SK-N-MC (cell line): ENCODE measurements around the gene SLC1A3.

Experiments
- DNase-seq: peaks from one replicate; pipeline ENCODE4 v3.0.0-alpha.2; 2011; ENCODE audit warnings: low read depth, low spot score
- H3K27ac ChIP-seq: fragments of 200-600 bp; sonication (generic); 2 replicates; pipeline ENCODE4 v1.5.1; 2016; ENCODE audit warnings: mixed run types
- H3K36me3 ChIP-seq: fragments of 200-600 bp; sonication (generic); 2 replicates; pipeline ENCODE4 v1.6.1; 2017; ENCODE audit warnings: antibody characterized with exemption, low read length, mixed read lengths; ENCODE audit not compliant: insufficient read depth
- H3K4me3 ChIP-seq: fragments of 200-600 bp; sonication (generic); 2 replicates; pipeline ENCODE4 v1.5.1; 2016
- H3K9ac ChIP-seq: fragments of 200-600 bp; sonication (generic); 2 replicates; pipeline ENCODE4 v1.8.0; 2017; ENCODE audit warnings: mixed run types, mixed read lengths; ENCODE audit not compliant: insufficient read length
- H3K9me3 ChIP-seq: fragments of 200-600 bp; sonication (generic); 2 replicates; pipeline ENCODE4 v1.6.1; 2017; ENCODE audit warnings: low read depth, mild to moderate bottlenecking, antibody characterized with exemption, low read length, moderate library complexity, mixed read lengths
- EZH2 ChIP-seq: fragments of 200-600 bp; sonication (generic); IDR thresholded peaks from one replicate; pipeline ENCODE4 v1.6.1; 2017; ENCODE audit warnings: antibody characterized with exemption
- FOXP2 ChIP-seq: optimal IDR thresholded peaks from 2 replicates; pipeline ENCODE3; 2011; ENCODE audit warnings: mild to moderate bottlenecking, moderate library complexity; ENCODE audit not compliant: insufficient read depth; ENCODE audit errors: extremely low read length, control extremely low read depth
- POLR2AphosphoS5 ChIP-seq: IDR thresholded peaks from 2 replicates; pipeline ENCODE4 v1.6.1; 2012; ENCODE audit warnings: mild to moderate bottlenecking, low read depth, low read length, borderline replicate concordance

The SLC1A3 gene

DNA sequence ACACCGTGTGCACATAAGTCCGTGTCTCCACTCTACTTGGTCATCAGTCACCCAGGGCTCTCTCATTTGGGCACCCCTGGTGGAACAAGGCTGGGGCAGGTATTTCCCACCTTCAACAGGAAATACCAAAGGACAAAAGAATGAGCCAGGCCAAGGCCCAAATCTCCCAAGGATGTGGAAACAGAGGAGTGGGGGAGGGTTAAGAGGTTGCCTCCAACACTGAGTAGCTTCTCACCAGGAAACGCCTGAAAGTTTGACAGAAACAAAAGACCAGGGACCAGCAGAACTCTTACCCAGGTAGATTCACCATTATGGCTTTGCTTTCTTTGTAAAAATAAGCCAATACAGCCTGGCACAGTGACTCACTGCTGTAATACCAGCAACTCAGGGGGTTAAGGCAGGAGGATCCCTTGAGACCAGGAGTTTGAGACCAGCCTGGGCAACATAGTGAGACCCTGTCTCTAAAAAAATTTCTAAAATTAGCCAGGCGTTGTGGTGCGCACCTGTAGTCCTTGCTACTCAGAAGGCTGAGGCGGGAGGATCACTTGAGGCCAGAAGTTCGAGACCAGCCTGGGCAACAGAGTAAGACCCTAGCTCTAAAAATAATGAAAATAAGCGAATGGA is 12.7 kb downstream of the SLC1A3 start:
- no peak for DNase-seq
- Histone ChIP-seq H3K9ac (no peak overlapping the region), H3K9me3 (no peaks in the 10 kb centered on the region), H3K27ac (no peak overlapping the region), H3K4me3 (no peak overlapping the region), H3K36me3 (no peaks in the 10 kb centered on the region)
- no peak for TF ChIP-seq FOXP2
- TF ChIP-seq EZH2, result no peak
- TF ChIP-seq POLR2AphosphoS5, result no peak

DNA sequence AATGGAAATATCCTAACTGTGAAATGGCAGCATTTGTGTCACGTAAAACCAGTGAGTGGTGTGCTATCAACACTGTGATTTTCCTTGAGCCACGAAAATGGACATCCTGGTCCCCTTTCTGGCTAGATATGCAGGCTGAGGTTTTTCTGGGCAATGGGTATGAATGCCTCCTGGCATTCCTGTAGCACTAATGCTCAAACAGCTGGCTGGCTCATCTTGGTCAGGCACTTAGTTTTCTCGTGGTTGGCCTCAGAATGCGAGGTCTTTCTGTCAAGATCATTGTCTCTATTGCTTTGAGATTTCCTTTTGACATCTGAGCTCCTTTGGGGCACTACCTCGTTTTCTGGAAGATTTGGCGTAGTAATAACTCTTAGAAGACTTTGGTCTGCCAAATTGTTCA is 15.6 kb downstream of the SLC1A3 start:
- TF ChIP-seq EZH2 (no peak), FOXP2 (no peak), POLR2AphosphoS5 (no peak)
- Histone ChIP-seq H3K27ac (no peak overlapping the region), H3K9me3 (no peaks in the 10 kb centered on the region), H3K4me3 (no peak overlapping the region), H3K36me3 (no peaks in the 10 kb centered on the region), H3K9ac (no peak overlapping the region)
- DNase-seq, result no peak

DNA sequence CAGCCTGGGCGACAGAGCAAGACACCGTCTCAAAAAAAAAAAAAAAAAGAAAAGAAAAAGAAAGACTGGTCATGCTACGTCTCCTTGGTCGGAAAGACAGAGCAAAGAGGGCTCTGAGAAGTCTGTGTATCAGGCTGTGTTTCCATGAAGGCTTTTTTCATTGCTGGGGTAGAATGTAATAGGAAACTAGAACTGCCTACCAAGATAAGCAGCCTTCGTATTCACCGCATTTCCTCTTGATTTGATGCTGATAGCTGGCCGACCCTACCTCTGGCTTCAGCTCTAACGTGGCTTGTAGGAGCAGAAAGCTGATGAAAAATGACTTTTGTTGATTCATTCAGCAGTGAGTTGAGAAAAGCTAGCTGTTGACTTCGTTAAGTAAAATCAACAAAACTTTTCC is 17.4 kb downstream of the SLC1A3 start:
- no peak overlapping the region for H3K4me3 ChIP-seq
- TF ChIP-seq FOXP2, result no peak
- TF ChIP-seq POLR2AphosphoS5, result no peak
- TF ChIP-seq EZH2, result no peak
- DNase-seq, result no peak
- no peak overlapping the region for H3K27ac ChIP-seq
- no peaks in the 10 kb centered on the region for H3K9me3 ChIP-seq
- H3K9ac ChIP-seq, result no peak overlapping the region
- H3K36me3 ChIP-seq, result no peaks in the 10 kb centered on the region

DNA sequence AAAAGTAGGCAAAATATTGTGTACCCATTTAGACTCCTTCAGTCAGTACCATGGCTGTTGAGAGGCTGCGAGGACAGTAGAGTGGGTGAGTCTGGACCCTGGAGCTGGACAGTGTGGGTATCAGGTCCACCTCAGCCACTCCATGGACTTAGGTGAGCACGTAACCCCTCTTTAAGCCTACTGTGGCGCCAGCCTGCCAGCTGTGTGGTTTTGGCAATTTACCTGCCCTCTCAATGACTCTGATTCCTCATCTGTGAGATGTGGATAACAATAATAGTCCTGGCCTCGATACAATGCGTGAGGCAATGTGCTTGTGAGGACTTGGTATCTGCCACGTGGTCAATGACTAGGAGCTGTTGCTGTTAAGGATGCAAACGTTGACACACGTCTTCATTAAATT is 17.9 kb downstream of the SLC1A3 start:
- no peak overlapping the region for H3K4me3 ChIP-seq
- no peak for TF ChIP-seq FOXP2
- TF ChIP-seq EZH2, result no peak
- no peak for TF ChIP-seq POLR2AphosphoS5
- H3K9ac ChIP-seq, result no peak overlapping the region
- H3K9me3 ChIP-seq, result no peaks in the 10 kb centered on the region
- H3K27ac ChIP-seq, result no peak overlapping the region
- no peaks in the 10 kb centered on the region for H3K36me3 ChIP-seq
- DNase-seq, result no peak

DNA sequence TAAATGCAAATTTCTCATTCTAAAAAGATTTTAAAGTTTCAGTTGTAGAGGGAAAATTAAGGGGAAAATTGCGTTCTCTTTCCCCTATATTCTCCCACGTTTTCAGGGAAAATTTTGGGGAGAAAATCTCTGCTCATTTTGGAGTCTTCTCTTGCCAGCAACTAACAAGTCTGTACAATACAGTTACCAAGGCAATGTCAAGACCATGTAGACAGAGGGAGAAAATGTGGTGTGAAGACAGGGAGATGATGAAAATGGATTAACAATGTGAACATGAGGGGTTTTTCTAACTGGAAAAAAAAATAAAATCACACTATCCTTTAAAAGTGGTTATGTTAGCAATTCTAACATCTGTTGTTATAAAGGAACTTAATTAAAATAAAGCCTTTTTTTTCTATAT is 22.3 kb downstream of the SLC1A3 start:
- no peak for TF ChIP-seq POLR2AphosphoS5
- no peak for TF ChIP-seq EZH2
- no peak for TF ChIP-seq FOXP2
- Histone ChIP-seq H3K9ac (no peak overlapping the region), H3K27ac (no peak overlapping the region), H3K36me3 (peaks cover 15% of the 10 kb centered on the region), H3K4me3 (no peak overlapping the region), H3K9me3 (no peaks in the 10 kb centered on the region)
- no peak for DNase-seq

DNA sequence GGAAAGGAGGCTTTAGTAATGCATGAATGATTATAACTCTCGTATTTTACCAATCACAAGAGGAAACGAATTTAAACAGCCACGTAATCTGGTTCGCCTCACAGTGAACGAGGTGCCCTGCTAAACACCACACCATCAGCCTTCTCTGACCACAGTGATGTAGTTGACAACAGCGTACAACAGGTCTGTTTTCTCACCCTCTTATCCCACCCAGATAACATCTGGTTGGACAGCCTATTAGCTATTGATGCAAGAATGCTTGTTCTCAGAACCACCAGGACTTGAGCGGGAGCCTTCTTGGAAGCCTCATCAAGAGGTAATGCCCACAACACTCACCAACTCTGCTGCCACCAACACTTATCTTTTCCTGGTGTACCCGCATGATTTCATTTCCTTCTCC is 23.3 kb downstream of the SLC1A3 start:
- no peak overlapping the region for H3K27ac ChIP-seq
- TF ChIP-seq FOXP2, result no peak
- no peak for TF ChIP-seq EZH2
- no peak for TF ChIP-seq POLR2AphosphoS5

DNA sequence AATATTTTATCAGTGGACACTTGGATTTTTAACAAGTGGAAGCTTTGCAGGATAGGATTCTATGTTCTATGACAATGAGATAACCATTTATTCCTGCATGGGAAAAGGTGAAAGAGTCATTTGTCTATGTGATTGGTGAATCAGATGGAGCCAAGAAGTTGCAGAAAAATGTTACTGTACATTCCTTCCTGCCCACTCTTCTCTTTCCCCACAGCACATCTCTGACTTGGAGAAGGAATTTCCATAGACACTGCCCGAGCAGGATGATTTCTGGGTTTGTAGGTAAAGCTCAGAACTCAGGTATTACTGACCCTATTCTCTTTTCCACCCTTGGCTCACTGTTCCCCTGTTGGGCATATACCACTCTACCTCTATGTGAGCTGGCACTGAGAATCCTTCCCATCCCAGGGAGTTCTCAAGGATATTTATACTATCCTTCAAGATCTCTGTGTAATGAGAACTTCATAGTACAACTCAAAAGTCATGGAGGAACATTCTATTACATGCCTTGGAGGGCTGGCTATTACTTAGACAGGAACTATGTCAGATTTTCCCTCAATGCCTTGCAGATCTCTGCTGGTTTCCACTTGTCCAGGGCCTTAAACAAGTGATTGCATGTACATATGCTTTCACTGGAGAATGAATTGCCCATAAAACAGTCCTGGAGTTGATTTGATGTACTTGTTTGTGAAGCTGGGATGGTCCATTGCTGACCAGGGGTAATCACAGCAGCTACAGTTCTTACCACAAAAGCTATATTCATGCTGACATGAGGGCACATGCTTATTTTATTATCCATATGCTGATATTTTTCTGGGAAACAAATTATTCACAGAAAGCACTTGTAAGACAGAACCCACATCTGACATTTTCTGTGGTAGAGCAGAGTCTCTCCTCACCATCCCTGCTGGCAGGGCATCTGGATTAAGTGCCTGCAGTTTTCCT is 24.1 kb downstream of the SLC1A3 start:
- no peak overlapping the region for H3K27ac ChIP-seq
- H3K36me3 ChIP-seq, result peaks cover 15% of the 10 kb centered on the region
- TF ChIP-seq FOXP2 (no peak), POLR2AphosphoS5 (no peak), EZH2 (no peak)
- no peaks in the 10 kb centered on the region for H3K9me3 ChIP-seq
- no peak overlapping the region for H3K4me3 ChIP-seq
- H3K9ac ChIP-seq, result no peak overlapping the region
- DNase-seq, result no peak

More for the DNA sequence above, 23.3 kb downstream of the SLC1A3 start:
- Histone ChIP-seq H3K4me3 (no peak overlapping the region), H3K9ac (no peak overlapping the region), H3K9me3 (no peaks in the 10 kb centered on the region), H3K36me3 (peaks cover 15% of the 10 kb centered on the region)
- no peak for DNase-seq

DNA sequence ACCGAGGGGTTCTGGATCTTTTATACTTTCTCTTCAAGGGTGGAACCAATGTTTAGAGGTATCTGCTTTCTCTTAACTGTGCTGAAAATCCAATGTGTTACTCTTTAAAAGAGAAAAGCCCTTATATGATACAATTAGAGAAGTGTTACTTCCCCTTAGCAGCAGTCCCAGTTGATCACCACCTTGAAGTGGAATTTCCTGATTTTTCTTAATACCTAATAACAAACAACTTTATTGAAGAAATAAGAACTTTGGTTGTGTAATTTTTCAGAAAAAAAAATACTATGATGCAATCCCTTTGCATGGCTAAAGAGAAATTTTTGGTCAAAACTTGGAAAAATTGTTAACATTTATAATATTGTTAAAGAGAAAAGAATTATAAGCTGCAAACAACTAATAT is 24.7 kb downstream of the SLC1A3 start:
- Histone ChIP-seq H3K36me3 (peaks cover 15% of the 10 kb centered on the region), H3K27ac (no peak overlapping the region), H3K9me3 (no peaks in the 10 kb centered on the region), H3K9ac (no peak overlapping the region), H3K4me3 (no peak overlapping the region)
- DNase-seq, result no peak
- TF ChIP-seq POLR2AphosphoS5, result no peak
- TF ChIP-seq FOXP2, result no peak
- TF ChIP-seq EZH2, result no peak
